IPS-NIHi7 (cell line): ENCODE measurements around the gene NVL.
"Not testable (repeated sequence)": the region's sequence is repeated elsewhere in the genome, so short reads cannot be mapped to it uniquely, and the experiment has no call there.

Experiments used
- DNase-seq: peaks from one replicate; pipeline ENCODE4 v3.0.0; 2012; ENCODE audit warnings: mixed read lengths; ENCODE audit errors: extremely low spot score

NVL gene

DNA sequence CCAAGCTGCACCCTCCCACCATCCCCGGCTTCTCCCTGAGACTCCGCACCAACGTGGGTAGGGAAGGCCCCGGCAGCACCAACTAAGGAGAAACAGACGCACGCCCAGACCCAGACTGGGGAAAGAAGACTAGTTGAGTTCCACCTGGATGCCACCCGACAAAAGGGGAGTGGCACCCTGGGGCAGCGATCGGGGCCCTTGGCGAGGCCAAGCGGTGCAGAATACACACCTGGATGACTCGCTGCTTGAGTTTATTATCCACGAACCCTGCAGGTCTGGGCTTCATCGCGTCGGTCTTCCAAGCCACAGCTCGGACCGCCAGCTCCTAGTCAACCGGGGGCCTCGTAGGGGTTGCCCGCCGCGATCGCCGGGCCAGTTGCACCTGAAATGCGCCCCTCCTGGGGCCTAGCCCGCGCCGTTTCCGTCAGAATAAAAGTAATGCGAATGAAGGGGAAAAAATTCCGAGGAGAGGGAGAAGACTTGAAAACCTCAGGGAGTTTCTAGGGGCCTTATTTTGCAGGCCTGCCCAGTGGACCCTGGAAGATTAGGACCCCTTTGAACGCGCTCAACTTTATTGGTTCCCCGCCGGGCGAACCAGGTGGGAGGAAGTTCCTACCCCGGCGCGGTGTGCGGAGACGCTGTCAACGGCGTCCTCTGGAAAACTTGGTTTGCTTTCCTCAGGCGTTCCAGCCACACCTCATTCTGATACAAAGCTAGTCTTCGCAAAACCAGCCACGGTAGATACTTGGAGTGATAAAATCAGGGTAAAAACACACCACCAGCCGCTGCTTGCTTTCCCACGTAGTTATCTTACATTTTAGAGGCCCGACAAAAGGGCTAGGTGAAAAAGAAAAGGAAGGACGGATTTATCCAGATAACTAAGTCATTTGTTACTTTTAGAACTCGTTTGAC lies at the start of gene NVL:
Gene NVL, minus strand, starts transcription at position 331 of the 912 bp plus-strand sequence. Its CDS starts 45 bp downstream, at position 286.
- peak; percentile 87 for DNase-seq

GRCh38 chr1:224378855-224379631 lies 49.1 kb upstream of the NVL start:
- DNase-seq = no peak

DNA sequence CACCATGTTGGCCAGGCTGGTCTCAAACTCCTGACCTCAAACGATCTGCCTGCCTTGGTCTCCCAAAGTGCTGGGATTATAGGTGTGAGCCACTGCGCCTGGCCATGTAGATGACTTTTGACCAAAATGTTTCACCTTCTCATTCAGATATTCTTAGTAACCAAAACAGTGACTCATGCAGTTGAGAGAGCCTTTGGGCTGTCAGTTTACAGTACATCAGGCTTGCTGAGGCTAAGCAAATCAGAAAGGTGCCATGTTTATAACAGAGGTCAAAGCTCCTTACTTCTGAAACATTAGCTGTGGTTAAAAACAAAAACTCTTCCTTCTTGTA lies 47.7 kb upstream of the NVL start:
- DNase-seq = no peak

DNA sequence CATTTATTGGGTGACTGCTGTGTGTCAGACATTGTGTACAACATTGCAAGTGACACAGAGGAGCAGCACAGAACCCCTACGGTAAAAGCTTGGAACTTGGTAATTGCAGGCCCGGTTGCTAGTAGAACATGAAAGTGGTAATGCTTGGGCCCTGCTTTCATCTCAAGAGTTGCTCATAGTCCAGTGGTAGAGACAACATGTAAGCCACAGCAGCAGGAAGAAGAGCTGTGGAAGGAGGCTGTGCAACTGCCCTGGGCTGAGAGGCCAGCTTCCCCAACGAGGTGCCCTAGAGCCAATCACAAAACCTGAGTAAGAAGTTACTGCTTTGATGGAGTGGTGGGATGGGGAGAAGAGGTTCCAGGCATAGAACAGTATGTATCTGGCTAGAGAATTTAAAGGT lies 45.1 kb upstream of the NVL start:
- no peak for DNase-seq

DNA sequence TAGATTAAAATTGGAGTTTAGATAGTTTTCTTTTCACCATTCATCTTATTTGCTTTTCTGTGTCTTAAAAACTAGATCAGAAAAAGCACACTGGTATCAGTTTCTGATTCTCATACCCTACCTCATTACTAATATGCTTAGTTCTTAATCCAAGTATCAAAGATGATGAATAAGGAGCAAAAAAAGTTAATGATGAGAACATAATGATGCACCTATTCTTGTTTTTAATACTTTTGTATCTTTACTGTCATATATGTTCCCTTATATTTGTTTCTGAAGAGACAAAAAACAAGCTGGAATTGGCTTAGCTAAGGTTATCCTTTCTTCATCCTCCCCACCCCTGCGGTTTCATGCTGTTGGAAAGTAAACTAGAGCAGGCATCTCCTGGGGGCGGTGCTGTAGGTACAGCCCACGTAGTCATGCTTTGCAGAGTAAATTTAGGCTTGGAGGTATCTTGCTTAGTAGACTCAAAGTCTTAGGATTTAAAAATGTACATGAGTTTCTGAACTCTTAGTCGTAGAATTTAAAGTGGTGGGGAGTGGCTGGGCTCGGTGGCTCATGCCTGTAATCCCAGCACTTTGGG lies 43.1 kb upstream of the NVL start:
- DNase-seq = no peak

- no peak for DNase-seq
Measured at GRCh38 chr1:224368409-224368808, 38.4 kb upstream of the NVL start.

DNA sequence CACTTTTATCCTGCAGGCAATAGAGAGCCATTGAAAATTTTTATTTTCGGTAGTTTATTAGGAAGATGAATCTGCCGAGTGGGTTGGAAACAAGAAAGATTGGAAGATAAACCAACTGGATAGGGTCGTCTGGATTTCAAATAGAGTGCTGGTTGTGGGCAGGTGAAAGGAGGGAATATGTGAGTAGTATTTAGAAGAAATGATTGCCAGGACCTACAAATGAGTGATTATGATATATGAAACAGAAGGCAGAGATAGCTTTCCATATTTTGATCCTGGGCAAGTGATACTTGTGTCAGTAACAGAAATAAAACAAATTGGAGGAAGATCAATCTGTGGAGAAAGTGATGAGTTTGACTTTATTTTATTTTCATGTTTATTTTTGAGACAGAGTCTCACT lies 29.2 kb upstream of the NVL start:
- no peak for DNase-seq

GRCh38 chr1:224358237-224358636 lies 28.3 kb upstream of the NVL start:
- no peak for DNase-seq

GRCh38 chr1:224357626-224358124 lies 27.7 kb upstream of the NVL start:
- DNase-seq = no peak

- peak; percentile 96 for DNase-seq
Measured at GRCh38 chr1:224356685-224357625, 27.0 kb upstream of the NVL start, which contains the start of gene CNIH4. TSS of gene CNIH4 (plus strand) at chr1:224356879. CDS start at chr1:224356925, 46 bp downstream.

GRCh38 chr1:224353975-224354925 lies 24.3 kb upstream of the NVL start:
- DNase-seq = no peak

- DNase-seq = not testable (repeated sequence)
Measured at GRCh38 chr1:224352436-224353085, 22.6 kb upstream of the NVL start.

- not testable (repeated sequence) for DNase-seq
Measured at GRCh38 chr1:224349716-224350115, 19.7 kb upstream of the NVL start.

DNA sequence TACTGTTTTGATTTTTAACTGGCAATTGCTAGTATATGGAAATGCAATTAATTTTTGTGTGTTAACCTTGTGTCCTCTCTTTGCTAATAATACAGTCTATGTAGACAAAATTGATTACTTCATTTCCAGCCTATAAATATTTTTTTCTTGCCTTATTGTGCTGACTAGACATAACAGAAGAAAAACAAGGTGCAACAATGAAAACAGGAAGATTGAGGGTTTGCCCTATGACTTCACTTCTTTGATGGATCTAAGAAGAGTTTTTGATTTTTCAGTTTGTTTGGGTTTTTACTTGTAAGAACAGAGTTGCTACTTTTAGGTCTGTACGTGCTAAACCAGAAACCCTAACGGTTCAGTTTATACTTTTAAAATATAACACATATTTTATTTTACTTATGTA lies 18.2 kb upstream of the NVL start:
- DNase-seq = no peak

GRCh38 chr1:224343679-224344078 lies 13.7 kb upstream of the NVL start:
- no peak for DNase-seq

GRCh38 chr1:224340453-224341384 lies 10.7 kb upstream of the NVL start:
- DNase-seq = peak; percentile 40

GRCh38 chr1:224339442-224340033 lies 9.6 kb upstream of the NVL start:
- DNase-seq = no peak
